Neural progenitor cell (in vitro differentiated cells): ENCODE data around the gene FANCG. TPM values are rescaled to one million over a fixed set of nuclear protein-coding genes. Genes with fewer than 3 reads are reported as not detected.
A peak's percentile ranks its signal among the peaks of the same experiment; 100 is the strongest.

Experiments used
- DNase-seq: peaks from one replicate; pipeline ENCODE4 v3.0.0-alpha.2; 2016; ENCODE audit warnings: low spot score
- H2AFZ ChIP-seq: fragments of 200-600 bp; sonication (generic); replicated peaks from 2 replicates; pipeline ENCODE4 v1.6.1; 2016; ENCODE audit warnings: antibody characterized with exemption
- H3F3A ChIP-seq: fragments of 200-600 bp; sonication (generic); 2 replicates; pipeline ENCODE4 v1.6.1; 2016; ENCODE audit warnings: antibody characterized with exemption, low read depth
- H3K27ac ChIP-seq: fragments of 200-600 bp; sonication (generic); 2 replicates; pipeline ENCODE4 v1.5.1; 2016; ENCODE audit warnings: mild to moderate bottlenecking
- H3K27me3 ChIP-seq: fragments of 200-600 bp; sonication (generic); 2 replicates; pipeline ENCODE4 v1.6.1; 2016; ENCODE audit warnings: mild to moderate bottlenecking, moderate library complexity
- H3K36me3 ChIP-seq: fragments of 200-600 bp; sonication (generic); 2 replicates; pipeline ENCODE4 v1.5.1; 2016
- H3K4me1 ChIP-seq: fragments of 200-600 bp; sonication (generic); 2 replicates; pipeline ENCODE4 v1.6.1; 2016; ENCODE audit warnings: mixed run types
- H3K4me2 ChIP-seq: fragments of 200-600 bp; sonication (generic); 2 replicates; pipeline ENCODE4 v1.6.1; 2016
- H3K4me3 ChIP-seq: fragments of 200-600 bp; sonication (generic); 2 replicates; pipeline ENCODE4 v1.5.1; 2016
- H3K79me2 ChIP-seq: fragments of 200-600 bp; sonication (generic); 2 replicates; pipeline ENCODE4 v1.6.1; 2016; ENCODE audit warnings: low read depth
- H3K9ac ChIP-seq: fragments of 200-600 bp; sonication (generic); 2 replicates; pipeline ENCODE4 v1.6.1; 2016
- H3K9me3 ChIP-seq: fragments of 200-600 bp; sonication (generic); 2 replicates; pipeline ENCODE4 v1.5.1; 2016; ENCODE audit warnings: low read depth
- H4K20me1 ChIP-seq: fragments of 200-600 bp; sonication (generic); 2 replicates; pipeline ENCODE4 v1.6.1; 2016; ENCODE audit warnings: low read depth
- H3K27ac Mint-ChIP-seq: 3 replicates; pipeline ENCODE4 v1.8.0; 2021; ENCODE audit warnings: mixed read lengths
- H3K27me3 Mint-ChIP-seq: 2 replicates; pipeline ENCODE4 v1.8.0; 2022; ENCODE audit warnings: low read depth, mild to moderate bottlenecking, inconsistent platforms, moderate library complexity, mixed read lengths; ENCODE audit not compliant: insufficient read depth
- H3K36me3 Mint-ChIP-seq: 3 replicates; pipeline ENCODE4 v1.8.0; 2021; ENCODE audit warnings: mixed read lengths
- H3K4me1 Mint-ChIP-seq: 3 replicates; pipeline ENCODE4 v1.8.0; 2021; ENCODE audit warnings: mixed read lengths
- H3K4me3 Mint-ChIP-seq: 3 replicates; pipeline ENCODE4 v1.8.0; 2021; ENCODE audit warnings: mild to moderate bottlenecking, moderate library complexity, mixed read lengths
- H3K9me3 Mint-ChIP-seq: 3 replicates; pipeline ENCODE4 v1.8.0; 2020; ENCODE audit warnings: mixed read lengths
- CTCF ChIP-seq: fragments of 200-600 bp; sonication (generic); IDR thresholded peaks from 2 replicates; pipeline ENCODE4 v1.5.1; 2017; ENCODE audit warnings: antibody characterized with exemption, mild to moderate bottlenecking
- EZH2 ChIP-seq: fragments of 200-600 bp; sonication (generic); IDR thresholded peaks from 2 replicates; pipeline ENCODE4 v1.6.1; 2017; ENCODE audit warnings: antibody characterized with exemption, mild to moderate bottlenecking, moderate library complexity
- EZH2phosphoT487 ChIP-seq: fragments of 200-600 bp; sonication (generic); IDR thresholded peaks from 2 replicates; pipeline ENCODE4 v1.6.1; 2017; ENCODE audit warnings: antibody characterized with exemption
- total RNA-seq: library from RNA; depleted of rRNA; stranded (reverse); fragments of >200 nt; gene quantifications from 2 replicates; pipeline ENCODE4 v1.2.3, GENCODE V29; 2015; ENCODE audit warnings: low replicate concordance

The FANCG gene
- total RNA-seq, 1 donor from 2014 or later: 89.4 TPM

DNA sequence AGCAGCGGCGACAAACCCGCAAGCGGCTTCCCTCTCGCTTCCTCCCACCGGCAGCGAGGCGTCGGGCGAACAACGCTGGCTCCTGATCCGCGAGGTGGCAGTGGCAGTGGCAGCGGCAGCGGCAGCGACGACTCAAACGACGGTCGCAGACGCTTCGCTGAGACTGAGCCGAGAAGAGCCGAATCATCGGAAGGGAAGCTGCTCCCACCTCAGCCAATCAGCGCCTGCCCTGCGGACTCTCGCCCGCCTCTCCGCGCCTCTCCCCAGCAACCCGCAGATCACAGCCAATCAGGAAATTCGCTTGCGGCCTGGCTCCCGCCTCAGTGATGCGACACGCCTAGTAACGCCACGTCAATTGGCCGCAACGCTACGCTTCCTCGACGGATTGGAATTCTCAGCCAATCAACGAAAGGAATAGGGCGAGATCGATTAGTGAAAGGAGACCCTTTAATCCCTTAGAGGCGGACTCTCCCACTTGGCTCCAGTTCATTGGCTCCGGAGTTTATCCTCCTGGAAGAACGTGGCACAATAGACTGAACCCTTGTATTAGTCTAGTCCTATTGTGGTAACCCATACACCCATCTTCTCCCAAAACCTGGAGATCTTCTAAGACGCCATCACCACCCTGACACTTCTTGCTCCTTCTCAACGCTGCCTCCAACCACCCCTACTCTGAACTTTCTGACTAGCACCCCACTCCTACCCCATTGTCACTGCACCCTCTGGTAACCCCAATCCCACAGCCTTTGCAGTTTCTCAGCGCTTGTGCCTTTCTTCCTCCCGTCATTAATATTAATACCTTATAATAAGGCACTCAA is 7.1 kb downstream of the FANCG start, which contains the start of gene VCP:
TSS of gene VCP (minus strand) at position 165 of the 818 bp plus-strand sequence. CDS start 272 bp downstream, outside the sequence.
- Mint-ChIP-seq H3K27me3 (peaks cover 5% of the 10 kb centered on the region), H3K9me3 (no peaks in the 10 kb centered on the region), H3K4me1 (peaks cover 47% of the 10 kb centered on the region), H3K36me3 (peaks cover 45% of the 10 kb centered on the region), H3K27ac (peak within 1 kb of the TSS; percentile 94), H3K4me3 (peak within 1 kb of the TSS; percentile 96)
- Histone ChIP-seq H3K27me3 (no peaks in the 10 kb centered on the region), H3K9ac (peak within 1 kb of the TSS; percentile 92), H3K4me2 (peak within 1 kb of the TSS; percentile 88), H3F3A (peaks cover 27% of the 10 kb centered on the region), H2AFZ (peak within 1 kb of the TSS; percentile 28), H3K27ac (peak within 1 kb of the TSS; percentile 100), H3K4me1 (peaks cover 15% of the 10 kb centered on the region), H3K36me3 (no peaks in the 10 kb centered on the region), H4K20me1 (peaks cover 41% of the 10 kb centered on the region), H3K4me3 (peak within 1 kb of the TSS; percentile 82), H3K79me2 (peaks cover 59% of the 10 kb centered on the region), H3K9me3 (no peaks in the 10 kb centered on the region)
- TF ChIP-seq EZH2phosphoT487 (no peak), EZH2 (no peak), CTCF (no peak)
- DNase-seq: peak; percentile 99

- peaks cover 15% of the 10 kb centered on the region for H3K4me1 ChIP-seq
- peaks cover 59% of the 10 kb centered on the region for H3K79me2 ChIP-seq
- Mint-ChIP-seq H3K9me3 (no peaks in the 10 kb centered on the region), H3K27me3 (peaks cover 5% of the 10 kb centered on the region), H3K27ac (peak overlapping the region; percentile 83), H3K4me3 (peak overlapping the region; percentile 96), H3K36me3 (peaks cover 46% of the 10 kb centered on the region), H3K4me1 (peaks cover 41% of the 10 kb centered on the region)
- peak overlapping the region; percentile 100 for H3K27ac ChIP-seq
- H3K9me3 ChIP-seq: no peaks in the 10 kb centered on the region
- H3K27me3 ChIP-seq: no peaks in the 10 kb centered on the region
- no peaks in the 10 kb centered on the region for H3K36me3 ChIP-seq
- peak overlapping the region; percentile 92 for H3K9ac ChIP-seq
- H3F3A ChIP-seq: peaks cover 27% of the 10 kb centered on the region
- H3K4me2 ChIP-seq: peak overlapping the region; percentile 88
- DNase-seq: peak; percentile 93
- H2AFZ ChIP-seq: no peak overlapping the region
- TF ChIP-seq CTCF: peak; percentile 55
- TF ChIP-seq EZH2phosphoT487: no peak
- peak overlapping the region; percentile 82 for H3K4me3 ChIP-seq
- peaks cover 47% of the 10 kb centered on the region for H4K20me1 ChIP-seq
These were observed 7.8 kb downstream of the FANCG start for GRCh38 chr9:35071814-35072460.

DNA sequence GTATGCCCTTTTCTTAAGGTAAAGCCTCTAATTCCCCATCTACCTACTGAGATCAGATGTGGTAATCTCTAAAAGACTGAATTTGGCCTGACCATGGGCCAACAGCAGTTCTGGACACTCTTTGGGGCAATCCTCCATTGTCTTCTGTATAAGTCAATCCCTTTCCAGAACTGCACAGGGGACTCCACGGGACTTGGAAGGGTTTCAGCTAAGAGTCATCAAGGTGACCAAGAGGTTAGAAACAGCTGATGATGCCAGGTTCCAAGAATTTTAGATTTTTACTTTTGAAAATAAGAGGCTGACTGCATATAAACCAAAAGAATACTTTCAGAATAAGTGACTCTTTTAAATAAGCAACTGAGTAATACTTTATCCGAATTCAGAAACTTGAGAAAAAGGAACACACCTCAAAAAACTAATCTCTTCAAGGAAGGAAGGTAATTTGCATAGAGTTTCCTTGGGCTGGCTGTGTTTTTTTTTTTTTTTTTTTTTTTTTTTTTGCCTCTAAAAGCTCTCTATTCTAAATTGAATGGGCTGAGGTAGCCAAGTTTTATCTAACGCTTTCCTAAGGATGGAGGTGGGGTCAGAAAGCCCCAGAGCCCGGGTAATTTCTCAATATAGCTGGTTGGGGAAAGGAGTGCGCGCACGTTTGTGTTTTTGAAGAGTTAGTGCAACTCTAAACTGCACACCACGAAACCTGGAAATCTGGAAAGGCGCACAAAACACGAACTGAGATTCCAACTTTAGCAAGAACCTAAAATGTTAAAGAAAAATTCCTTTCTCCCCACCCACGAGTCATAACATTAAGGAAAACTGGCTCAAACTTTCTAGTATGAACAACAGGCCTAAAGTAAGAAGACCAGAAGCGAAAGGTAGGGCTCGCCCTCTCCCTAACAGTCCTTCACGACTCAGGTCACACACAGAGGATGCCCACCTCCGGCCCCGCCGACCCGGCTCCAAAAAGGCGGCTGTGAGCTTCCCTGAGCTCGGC is 8.6 kb downstream of the FANCG start:
- Histone ChIP-seq H3K9me3 (no peaks in the 10 kb centered on the region), H3K9ac (peak overlapping the region; percentile 92), H2AFZ (no peak overlapping the region), H3K79me2 (peaks cover 59% of the 10 kb centered on the region), H3K27ac (peak overlapping the region; percentile 100), H3F3A (peaks cover 27% of the 10 kb centered on the region), H3K27me3 (no peaks in the 10 kb centered on the region), H3K4me1 (peaks cover 15% of the 10 kb centered on the region), H3K36me3 (no peaks in the 10 kb centered on the region), H3K4me3 (peak overlapping the region; percentile 82), H3K4me2 (peak overlapping the region; percentile 88), H4K20me1 (peaks cover 51% of the 10 kb centered on the region)
- Mint-ChIP-seq H3K36me3 (peaks cover 48% of the 10 kb centered on the region), H3K9me3 (no peaks in the 10 kb centered on the region), H3K27ac (peak overlapping the region; percentile 83), H3K27me3 (peaks cover 5% of the 10 kb centered on the region), H3K4me1 (peaks cover 40% of the 10 kb centered on the region), H3K4me3 (peak overlapping the region; percentile 96)
- no peak for TF ChIP-seq EZH2phosphoT487
- TF ChIP-seq EZH2: no peak
- no peak for TF ChIP-seq CTCF
- DNase-seq: peak; percentile 24
